ENCODE measurements around the gene SARM1.

DNA sequence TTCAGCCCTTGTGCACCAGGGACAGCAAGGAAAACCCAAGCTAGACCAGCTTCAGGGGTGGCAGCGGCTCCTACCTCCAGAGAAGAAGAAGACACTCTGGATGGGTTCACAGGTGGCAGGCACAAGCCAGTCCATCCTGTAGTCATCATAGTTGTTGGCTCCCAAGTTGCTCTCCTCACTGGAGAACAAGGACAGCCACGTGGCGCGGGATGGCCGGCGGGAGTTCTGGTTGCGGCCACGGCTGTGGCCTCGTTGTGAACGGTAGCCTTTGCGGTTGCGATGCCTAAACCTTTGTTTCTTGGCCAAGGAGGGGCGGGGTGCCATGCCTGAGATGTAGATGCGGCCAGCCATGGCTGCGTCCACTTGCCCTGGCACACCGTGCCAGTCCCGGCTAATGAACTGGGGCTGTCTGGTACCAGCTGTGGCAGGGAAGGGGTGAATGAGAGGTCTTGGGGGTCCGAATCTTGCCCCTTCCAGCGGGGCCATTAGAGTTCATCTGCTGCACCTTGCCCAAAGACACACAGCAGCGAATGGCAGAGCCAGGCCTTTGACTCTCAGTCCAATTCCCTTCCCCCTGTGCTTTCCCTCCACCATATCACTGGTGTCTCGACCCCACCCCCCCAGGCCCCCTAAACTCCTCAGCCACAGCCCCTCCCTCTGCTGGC is 3.7 kb upstream of the SARM1 start:
- TF ChIP-seq, protein P1, sequence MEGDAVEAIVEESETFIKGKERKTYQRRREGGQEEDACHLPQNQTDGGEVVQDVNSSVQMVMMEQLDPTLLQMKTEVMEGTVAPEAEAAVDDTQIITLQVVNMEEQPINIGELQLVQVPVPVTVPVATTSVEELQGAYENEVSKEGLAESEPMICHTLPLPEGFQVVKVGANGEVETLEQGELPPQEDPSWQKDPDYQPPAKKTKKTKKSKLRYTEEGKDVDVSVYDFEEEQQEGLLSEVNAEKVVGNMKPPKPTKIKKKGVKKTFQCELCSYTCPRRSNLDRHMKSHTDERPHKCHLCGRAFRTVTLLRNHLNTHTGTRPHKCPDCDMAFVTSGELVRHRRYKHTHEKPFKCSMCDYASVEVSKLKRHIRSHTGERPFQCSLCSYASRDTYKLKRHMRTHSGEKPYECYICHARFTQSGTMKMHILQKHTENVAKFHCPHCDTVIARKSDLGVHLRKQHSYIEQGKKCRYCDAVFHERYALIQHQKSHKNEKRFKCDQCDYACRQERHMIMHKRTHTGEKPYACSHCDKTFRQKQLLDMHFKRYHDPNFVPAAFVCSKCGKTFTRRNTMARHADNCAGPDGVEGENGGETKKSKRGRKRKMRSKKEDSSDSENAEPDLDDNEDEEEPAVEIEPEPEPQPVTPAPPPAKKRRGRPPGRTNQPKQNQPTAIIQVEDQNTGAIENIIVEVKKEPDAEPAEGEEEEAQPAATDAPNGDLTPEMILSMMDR (IDR thresholded peaks at IDR 0.05): no peak
- no peak for TF ChIP-seq POLR2A (IDR thresholded peaks at IDR 0.05)
